ENCODE measurements around the gene FCRL5. TPM values are rescaled to one million over a fixed set of nuclear protein-coding genes. Genes with fewer than 3 reads are reported as not detected.

FCRL5 gene
- total RNA-seq, 1 donor from 2014 or later, result not detected

DNA sequence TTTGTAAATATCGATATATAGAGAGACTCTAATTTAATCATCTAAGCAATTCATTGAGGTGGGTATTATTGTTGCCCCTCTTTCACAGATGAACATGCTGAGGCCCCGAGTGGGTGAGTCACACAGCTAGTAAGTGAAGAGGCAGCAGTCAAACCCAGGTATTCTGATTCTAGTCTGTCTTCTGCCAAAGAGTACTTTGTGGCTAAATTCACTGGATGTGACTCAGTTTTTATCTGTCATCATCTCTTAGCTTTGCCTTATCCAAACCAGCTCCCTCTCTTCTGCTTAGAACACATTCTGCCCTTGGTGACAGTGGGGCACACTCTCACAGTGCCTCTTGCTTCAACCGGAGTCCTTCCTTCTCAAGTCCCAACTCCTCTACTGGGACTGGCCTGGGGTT lies 11.5 kb downstream of the FCRL5 start:
- Histone ChIP-seq H3K9me3 (ENCODE audit: low read depth) (no peaks in the 10 kb centered on the region), H3K4me2 (no peak overlapping the region), H3F3A (ENCODE audit: low read depth) (no peaks in the 10 kb centered on the region), H3K79me2 (ENCODE audit: low read depth) (no peaks in the 10 kb centered on the region), H3K27me3 (no peaks in the 10 kb centered on the region), H3K36me3 (no peaks in the 10 kb centered on the region), H3K4me1 (no peaks in the 10 kb centered on the region), H2AFZ (replicated peaks) (no peak overlapping the region), H3K9ac (no peak overlapping the region), H3K4me3 (no peak overlapping the region), H3K27ac (no peak overlapping the region), H4K20me1 (ENCODE audit: low read depth) (no peaks in the 10 kb centered on the region)
- no peak for DNase-seq (ENCODE audit: low spot score)
- no peaks in the 10 kb centered on the region for H3K4me1 Mint-ChIP-seq
- TF ChIP-seq EZH2phosphoT487 (IDR thresholded peaks at IDR 0.05) (no peak), EZH2 (IDR thresholded peaks at IDR 0.05) (no peak)
- TF ChIP-seq, protein P1, sequence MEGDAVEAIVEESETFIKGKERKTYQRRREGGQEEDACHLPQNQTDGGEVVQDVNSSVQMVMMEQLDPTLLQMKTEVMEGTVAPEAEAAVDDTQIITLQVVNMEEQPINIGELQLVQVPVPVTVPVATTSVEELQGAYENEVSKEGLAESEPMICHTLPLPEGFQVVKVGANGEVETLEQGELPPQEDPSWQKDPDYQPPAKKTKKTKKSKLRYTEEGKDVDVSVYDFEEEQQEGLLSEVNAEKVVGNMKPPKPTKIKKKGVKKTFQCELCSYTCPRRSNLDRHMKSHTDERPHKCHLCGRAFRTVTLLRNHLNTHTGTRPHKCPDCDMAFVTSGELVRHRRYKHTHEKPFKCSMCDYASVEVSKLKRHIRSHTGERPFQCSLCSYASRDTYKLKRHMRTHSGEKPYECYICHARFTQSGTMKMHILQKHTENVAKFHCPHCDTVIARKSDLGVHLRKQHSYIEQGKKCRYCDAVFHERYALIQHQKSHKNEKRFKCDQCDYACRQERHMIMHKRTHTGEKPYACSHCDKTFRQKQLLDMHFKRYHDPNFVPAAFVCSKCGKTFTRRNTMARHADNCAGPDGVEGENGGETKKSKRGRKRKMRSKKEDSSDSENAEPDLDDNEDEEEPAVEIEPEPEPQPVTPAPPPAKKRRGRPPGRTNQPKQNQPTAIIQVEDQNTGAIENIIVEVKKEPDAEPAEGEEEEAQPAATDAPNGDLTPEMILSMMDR (IDR thresholded peaks at IDR 0.05), result no peak
- H3K9me3 Mint-ChIP-seq, result no peaks in the 10 kb centered on the region
- H3K27ac Mint-ChIP-seq, result no peak overlapping the region
- H3K36me3 Mint-ChIP-seq, result no peaks in the 10 kb centered on the region
- H3K4me3 Mint-ChIP-seq, result no peak overlapping the region
- no peaks in the 10 kb centered on the region for H3K27me3 Mint-ChIP-seq (ENCODE audit: insufficient read depth, low read depth)

DNA sequence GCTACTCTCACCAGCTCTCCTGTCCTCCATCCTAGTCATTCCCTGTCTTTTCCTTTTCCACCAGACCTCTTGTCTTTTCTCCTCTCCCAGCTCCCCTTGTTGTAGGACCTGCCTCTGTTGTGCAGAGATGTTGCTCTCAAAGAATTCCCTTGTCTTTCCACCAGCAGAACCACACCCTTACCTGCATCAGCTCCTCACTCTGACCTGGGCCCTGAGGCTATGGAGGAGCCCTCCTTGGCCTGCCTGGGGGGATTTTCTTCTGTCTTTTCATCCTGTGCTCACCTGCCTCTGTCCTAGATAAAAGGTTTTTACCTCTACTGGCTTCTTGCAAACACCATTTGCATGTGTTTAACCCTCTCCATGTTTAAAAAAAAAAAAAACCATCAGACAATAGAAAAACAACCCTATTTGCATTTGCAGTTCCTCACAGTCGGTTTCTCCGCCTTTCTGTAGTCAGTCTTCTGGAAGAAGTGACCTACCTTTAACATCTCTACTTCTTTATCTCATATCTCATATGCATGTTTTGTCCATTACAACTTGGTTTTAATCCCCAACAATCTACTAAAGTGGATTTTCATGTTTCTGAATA lies 12.1 kb downstream of the FCRL5 start:
- H3K4me1 Mint-ChIP-seq, result no peaks in the 10 kb centered on the region
- no peaks in the 10 kb centered on the region for H4K20me1 ChIP-seq (ENCODE audit: low read depth)
- no peaks in the 10 kb centered on the region for H3K27me3 Mint-ChIP-seq (ENCODE audit: insufficient read depth, low read depth)
- H3K27ac ChIP-seq, result no peak overlapping the region
- H3K79me2 ChIP-seq (ENCODE audit: low read depth), result no peaks in the 10 kb centered on the region
- TF ChIP-seq EZH2 (IDR thresholded peaks at IDR 0.05), result no peak
- no peak for TF ChIP-seq EZH2phosphoT487 (IDR thresholded peaks at IDR 0.05)
- TF ChIP-seq, protein P1 (IDR thresholded peaks at IDR 0.05), result no peak
- no peaks in the 10 kb centered on the region for H3K36me3 Mint-ChIP-seq
- H3F3A ChIP-seq (ENCODE audit: low read depth), result no peaks in the 10 kb centered on the region
- no peak overlapping the region for H3K27ac Mint-ChIP-seq
- no peaks in the 10 kb centered on the region for H3K9me3 Mint-ChIP-seq
- H3K9ac ChIP-seq, result no peak overlapping the region
- DNase-seq (ENCODE audit: low spot score), result no peak
- no peaks in the 10 kb centered on the region for H3K9me3 ChIP-seq (ENCODE audit: low read depth)
- H3K36me3 ChIP-seq, result no peaks in the 10 kb centered on the region
- no peak overlapping the region for H3K4me3 Mint-ChIP-seq
- H3K4me3 ChIP-seq, result no peak overlapping the region
- H3K27me3 ChIP-seq, result no peaks in the 10 kb centered on the region
- H3K4me2 ChIP-seq, result no peak overlapping the region
- H2AFZ ChIP-seq (replicated peaks), result no peak overlapping the region
- H3K4me1 ChIP-seq, result no peaks in the 10 kb centered on the region

DNA sequence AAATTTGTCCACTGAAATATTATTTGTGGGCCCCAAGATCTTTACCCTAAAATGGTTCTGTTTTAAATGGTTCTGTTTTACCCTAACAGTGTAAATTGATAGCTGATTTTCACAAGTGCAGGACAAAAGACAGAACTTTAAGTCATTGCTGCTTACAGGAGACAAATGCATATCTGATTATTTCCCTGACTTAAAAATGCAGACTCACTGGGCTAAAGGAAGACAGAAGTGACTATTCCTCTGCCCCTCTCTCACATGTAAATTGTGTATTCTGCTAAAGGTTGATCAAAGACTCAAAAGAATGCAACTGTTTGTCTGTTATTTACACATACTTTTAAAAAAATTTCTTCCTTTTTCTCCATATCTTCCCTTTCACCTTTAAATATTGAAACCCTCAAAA lies 12.7 kb downstream of the FCRL5 start:
- H3K4me1 Mint-ChIP-seq, result no peaks in the 10 kb centered on the region
- H3K27ac Mint-ChIP-seq, result no peak overlapping the region
- Histone ChIP-seq H2AFZ (replicated peaks) (no peak overlapping the region), H3K9ac (no peak overlapping the region), H3K79me2 (ENCODE audit: low read depth) (no peaks in the 10 kb centered on the region), H3K4me3 (no peak overlapping the region), H4K20me1 (ENCODE audit: low read depth) (no peaks in the 10 kb centered on the region), H3F3A (ENCODE audit: low read depth) (no peaks in the 10 kb centered on the region), H3K27me3 (no peaks in the 10 kb centered on the region), H3K4me2 (no peak overlapping the region), H3K27ac (no peak overlapping the region), H3K36me3 (no peaks in the 10 kb centered on the region), H3K9me3 (ENCODE audit: low read depth) (no peaks in the 10 kb centered on the region), H3K4me1 (no peaks in the 10 kb centered on the region)
- no peak for DNase-seq (ENCODE audit: low spot score)
- no peak overlapping the region for H3K4me3 Mint-ChIP-seq
- H3K9me3 Mint-ChIP-seq, result no peaks in the 10 kb centered on the region
- no peaks in the 10 kb centered on the region for H3K27me3 Mint-ChIP-seq (ENCODE audit: insufficient read depth, low read depth)
- no peak for TF ChIP-seq EZH2phosphoT487 (IDR thresholded peaks at IDR 0.05)
- no peak for TF ChIP-seq EZH2 (IDR thresholded peaks at IDR 0.05)
- TF ChIP-seq, protein P1 (IDR thresholded peaks at IDR 0.05), result no peak
- no peaks in the 10 kb centered on the region for H3K36me3 Mint-ChIP-seq
